ENCODE data around the gene NMRAL1.

GRCh38 chr16:4486126-4486893 lies 11.9 kb upstream of the NMRAL1 start:
- TF ChIP-seq CTCF (IDR thresholded peaks at IDR 0.05): no peak
- TF ChIP-seq EZH2 (IDR thresholded peaks at IDR 0.05): no peak
